ENCODE results near the gene FBXL13.

The FBXL13 gene

DNA sequence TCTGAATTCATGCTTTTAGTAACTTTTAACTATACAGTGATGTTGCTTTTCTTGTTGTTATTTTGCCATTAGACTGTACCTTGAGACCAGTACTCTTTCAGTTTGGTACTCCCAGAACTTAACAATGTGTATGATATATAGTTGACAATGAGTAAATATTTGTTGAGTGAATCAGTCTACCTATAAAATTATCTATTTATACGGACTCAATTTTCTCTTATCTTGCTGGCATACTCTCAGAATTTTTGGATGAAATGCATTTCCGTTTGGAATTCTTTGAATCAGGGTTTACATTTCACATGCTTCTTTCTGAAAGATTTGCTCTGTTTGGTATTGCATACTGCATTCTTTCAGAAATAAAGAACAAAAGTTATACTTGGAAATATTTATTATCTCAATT is 209.6 kb downstream of the FBXL13 start:
- in situ Hi-C loops (cut with MboI; ENCODE audit: low pct_unique_long_range_greater_than_20kb, low sequenced_read_pairs, unreplicated experiment): no loop called here
- TF ChIP-seq, protein P1, sequence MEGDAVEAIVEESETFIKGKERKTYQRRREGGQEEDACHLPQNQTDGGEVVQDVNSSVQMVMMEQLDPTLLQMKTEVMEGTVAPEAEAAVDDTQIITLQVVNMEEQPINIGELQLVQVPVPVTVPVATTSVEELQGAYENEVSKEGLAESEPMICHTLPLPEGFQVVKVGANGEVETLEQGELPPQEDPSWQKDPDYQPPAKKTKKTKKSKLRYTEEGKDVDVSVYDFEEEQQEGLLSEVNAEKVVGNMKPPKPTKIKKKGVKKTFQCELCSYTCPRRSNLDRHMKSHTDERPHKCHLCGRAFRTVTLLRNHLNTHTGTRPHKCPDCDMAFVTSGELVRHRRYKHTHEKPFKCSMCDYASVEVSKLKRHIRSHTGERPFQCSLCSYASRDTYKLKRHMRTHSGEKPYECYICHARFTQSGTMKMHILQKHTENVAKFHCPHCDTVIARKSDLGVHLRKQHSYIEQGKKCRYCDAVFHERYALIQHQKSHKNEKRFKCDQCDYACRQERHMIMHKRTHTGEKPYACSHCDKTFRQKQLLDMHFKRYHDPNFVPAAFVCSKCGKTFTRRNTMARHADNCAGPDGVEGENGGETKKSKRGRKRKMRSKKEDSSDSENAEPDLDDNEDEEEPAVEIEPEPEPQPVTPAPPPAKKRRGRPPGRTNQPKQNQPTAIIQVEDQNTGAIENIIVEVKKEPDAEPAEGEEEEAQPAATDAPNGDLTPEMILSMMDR (IDR thresholded peaks at IDR 0.05; ENCODE audit: extremely low read depth, insufficient read depth, missing control alignments): no peak
- DNase-seq (ENCODE audit: low spot score): no peak

DNA sequence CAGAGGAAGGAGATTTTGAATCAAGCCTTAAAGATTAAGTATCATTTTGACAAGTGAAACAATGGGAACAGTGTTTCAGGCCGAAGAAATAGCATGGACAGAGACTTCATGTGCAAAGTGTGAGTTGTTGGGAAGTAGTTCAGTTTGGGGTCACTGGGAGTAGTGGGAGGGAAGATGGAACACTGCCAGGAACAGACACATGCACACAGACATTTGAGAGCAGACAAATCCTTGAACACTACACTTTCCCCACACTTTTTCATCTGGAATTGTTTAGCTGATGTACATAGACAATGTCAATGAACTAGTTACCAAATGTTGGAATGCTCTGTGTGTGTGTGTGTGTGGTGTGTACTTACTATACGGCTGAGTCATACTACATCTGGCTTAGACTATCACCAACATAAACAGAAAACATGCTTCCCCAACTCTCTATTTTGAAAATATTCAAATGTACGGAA is 214.2 kb downstream of the FBXL13 start:
- no peak for DNase-seq (ENCODE audit: low spot score)
- in situ Hi-C loops (cut with MboI; ENCODE audit: low pct_unique_long_range_greater_than_20kb, low sequenced_read_pairs, unreplicated experiment): no loop called here
- TF ChIP-seq, protein P1 (IDR thresholded peaks at IDR 0.05; ENCODE audit: extremely low read depth, insufficient read depth, missing control alignments): no peak

GRCh38 chr7:102859799-102860125 is 214.8 kb downstream of the FBXL13 start:
- TF ChIP-seq, protein P1 (IDR thresholded peaks at IDR 0.05; ENCODE audit: extremely low read depth, insufficient read depth, missing control alignments): no peak
- no peak for DNase-seq (ENCODE audit: low spot score)

DNA sequence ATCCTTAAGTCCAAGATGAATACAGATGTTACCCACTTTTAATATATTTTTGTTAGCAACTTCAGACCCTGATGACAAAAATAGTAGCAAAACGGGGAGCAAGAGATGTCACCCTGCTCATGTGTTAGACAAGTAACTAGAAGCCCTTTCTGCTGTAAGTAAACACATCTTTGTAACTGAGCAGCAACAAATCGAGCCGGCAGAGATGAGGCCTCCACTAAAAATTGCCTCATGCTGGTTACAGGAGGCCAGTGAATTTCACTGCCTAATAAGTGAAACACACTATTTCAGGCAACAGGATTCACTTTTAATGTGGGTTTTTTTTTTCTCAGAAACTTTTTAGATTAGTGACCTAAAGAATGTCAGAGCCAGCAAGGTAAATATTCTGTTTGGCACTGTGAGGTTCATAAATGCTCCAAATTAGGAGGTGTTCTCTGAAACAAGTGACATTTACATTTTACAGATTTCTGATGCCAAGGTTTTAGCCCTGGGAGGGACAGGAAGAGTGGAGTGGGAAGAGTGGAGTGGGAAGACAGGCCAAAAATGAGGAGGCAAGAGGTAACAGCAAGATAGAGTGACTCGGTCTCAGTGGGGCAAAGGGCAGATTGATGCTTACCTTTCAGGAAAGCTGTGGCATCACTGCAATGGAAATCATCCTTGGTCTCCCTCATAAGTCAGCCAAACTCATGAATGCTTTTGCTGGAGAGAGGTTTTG is 215.4 kb downstream of the FBXL13 start:
- TF ChIP-seq, protein P1 (IDR thresholded peaks at IDR 0.05; ENCODE audit: extremely low read depth, insufficient read depth, missing control alignments): no peak
- no peak for DNase-seq (ENCODE audit: low spot score)
- in situ Hi-C loops (cut with MboI; ENCODE audit: low pct_unique_long_range_greater_than_20kb, low sequenced_read_pairs, unreplicated experiment): no loop called here

More at GRCh38 chr7:102859799-102860125, 214.8 kb downstream of the FBXL13 start:
- in situ Hi-C loops (cut with MboI; ENCODE audit: low pct_unique_long_range_greater_than_20kb, low sequenced_read_pairs, unreplicated experiment): no loop called here

DNA sequence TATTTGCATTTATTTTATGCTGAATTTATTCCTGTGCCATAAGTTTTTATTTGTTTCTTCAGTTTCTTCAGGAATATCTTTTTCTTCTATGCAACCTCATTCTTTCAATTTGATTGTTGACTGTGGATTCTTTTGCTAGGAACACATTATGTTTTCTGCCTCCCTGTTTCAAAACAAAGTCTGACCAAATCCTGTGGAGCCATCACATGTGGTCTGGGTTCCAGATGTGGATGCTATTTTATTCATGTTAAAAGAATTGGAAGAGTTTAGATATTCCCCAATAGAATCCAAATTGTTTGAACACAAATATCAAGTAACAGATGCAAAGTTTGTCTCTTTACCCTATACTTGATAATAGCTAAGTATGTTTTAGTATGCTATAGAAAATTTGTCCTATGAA is 218.6 kb downstream of the FBXL13 start:
- no peak for DNase-seq (ENCODE audit: low spot score)
- TF ChIP-seq, protein P1 (IDR thresholded peaks at IDR 0.05; ENCODE audit: extremely low read depth, insufficient read depth, missing control alignments): no peak
- in situ Hi-C loops (cut with MboI; ENCODE audit: low pct_unique_long_range_greater_than_20kb, low sequenced_read_pairs, unreplicated experiment): no loop called here

- in situ Hi-C loops (cut with MboI; ENCODE audit: low pct_unique_long_range_greater_than_20kb, low sequenced_read_pairs, unreplicated experiment): no loop called here
- DNase-seq (ENCODE audit: low spot score): no peak
- TF ChIP-seq, protein P1 (IDR thresholded peaks at IDR 0.05; ENCODE audit: extremely low read depth, insufficient read depth, missing control alignments): no peak
Measured at GRCh38 chr7:102849538-102849937, 225.1 kb downstream of the FBXL13 start.
